ENCODE measurements around the gene HOOK1. TPM values are rescaled to one million over a fixed set of nuclear protein-coding genes. Genes with fewer than 3 reads are reported as not detected.
"Not testable (repeated sequence)": the region's sequence is repeated elsewhere in the genome, so short reads cannot be mapped to it uniquely, and the experiment has no call there.

HOOK1 gene
- total RNA-seq, 3 donors from 2014 or later: 4.1 to 9.2 (median 6.9) TPM

DNA sequence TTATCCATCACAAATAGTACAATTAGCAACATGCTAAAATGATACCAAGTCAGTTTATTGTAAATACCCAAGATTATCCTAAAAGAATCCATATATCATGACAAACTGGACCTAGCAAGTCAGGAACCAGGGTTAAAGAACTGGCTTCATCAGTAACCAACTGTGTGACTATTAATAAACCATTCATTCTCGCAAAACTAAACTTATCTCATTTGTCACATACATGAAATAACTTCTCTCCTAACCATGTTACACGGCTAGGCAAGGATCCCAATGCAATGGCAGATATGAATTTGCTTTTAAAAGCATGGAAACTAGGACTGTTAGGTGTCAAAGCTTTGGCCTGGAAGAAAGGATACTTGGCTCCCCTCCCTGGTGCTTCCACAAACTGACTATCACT is 82.4 kb downstream of the HOOK1 start:
- Mint-ChIP-seq H3K9me3 (no peaks in the 10 kb centered on the region), H3K27me3 (ENCODE audit: low read depth) (no peaks in the 10 kb centered on the region), H3K4me1 (ENCODE audit: low read depth) (peaks cover 14% of the 10 kb centered on the region), H3K4me3 (no peak overlapping the region), H3K36me3 (ENCODE audit: insufficient read depth) (peaks cover 2% of the 10 kb centered on the region)
- DNase-seq (no peak), ATAC-seq (no peak)

DNA sequence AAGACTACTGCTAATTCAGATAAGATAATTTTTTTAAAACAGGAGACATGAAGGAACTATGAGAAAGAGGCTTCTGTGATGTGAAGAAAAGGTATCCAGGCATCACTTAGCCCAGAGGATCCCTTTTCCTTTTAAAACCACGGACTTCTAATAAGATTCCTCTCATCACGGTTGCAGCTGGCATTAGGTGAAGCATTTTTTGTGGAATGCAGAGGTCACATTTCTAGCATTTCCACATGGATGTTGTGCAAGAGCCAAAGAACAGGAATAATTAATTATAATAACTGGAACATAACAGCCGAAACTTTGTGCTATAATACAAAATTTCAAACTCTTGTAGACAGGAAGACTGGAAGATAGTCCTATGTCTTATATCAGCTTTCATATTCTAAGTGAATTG is 84.2 kb downstream of the HOOK1 start:
- Mint-ChIP-seq H3K27me3 (ENCODE audit: low read depth) (no peaks in the 10 kb centered on the region), H3K4me3 (no peak overlapping the region), H3K36me3 (ENCODE audit: insufficient read depth) (peaks cover 2% of the 10 kb centered on the region), H3K9me3 (no peaks in the 10 kb centered on the region), H3K4me1 (ENCODE audit: low read depth) (peaks cover 2% of the 10 kb centered on the region)
- ATAC-seq (no peak), DNase-seq (no peak)

DNA sequence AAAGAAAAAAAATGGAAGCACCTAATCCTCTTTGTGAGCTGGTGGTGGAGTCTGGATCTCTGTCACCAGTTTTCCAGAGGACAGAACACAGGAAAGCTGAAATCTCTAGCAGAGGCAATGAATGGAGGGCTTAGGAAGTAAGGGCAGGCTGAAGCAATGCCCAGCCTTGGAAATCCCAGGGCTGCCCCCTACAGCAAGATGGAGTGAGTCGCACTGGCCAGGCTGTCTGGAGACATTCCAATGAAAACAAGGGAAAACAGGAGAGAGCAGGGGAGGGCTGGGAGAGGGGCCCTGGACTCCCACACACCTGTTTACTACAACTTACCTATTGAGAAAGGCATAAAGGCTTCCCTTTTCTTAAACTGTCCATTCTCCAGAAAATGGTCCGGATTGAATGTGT is 85.9 kb downstream of the HOOK1 start:
- H3K36me3 Mint-ChIP-seq (ENCODE audit: insufficient read depth): peaks cover 2% of the 10 kb centered on the region
- no peaks in the 10 kb centered on the region for H3K9me3 Mint-ChIP-seq
- DNase-seq (no peak), ATAC-seq (no peak)
- H3K27me3 Mint-ChIP-seq (ENCODE audit: low read depth): no peaks in the 10 kb centered on the region
- no peak overlapping the region for H3K4me3 Mint-ChIP-seq
- H3K4me1 Mint-ChIP-seq (ENCODE audit: low read depth): peaks cover 1% of the 10 kb centered on the region

DNA sequence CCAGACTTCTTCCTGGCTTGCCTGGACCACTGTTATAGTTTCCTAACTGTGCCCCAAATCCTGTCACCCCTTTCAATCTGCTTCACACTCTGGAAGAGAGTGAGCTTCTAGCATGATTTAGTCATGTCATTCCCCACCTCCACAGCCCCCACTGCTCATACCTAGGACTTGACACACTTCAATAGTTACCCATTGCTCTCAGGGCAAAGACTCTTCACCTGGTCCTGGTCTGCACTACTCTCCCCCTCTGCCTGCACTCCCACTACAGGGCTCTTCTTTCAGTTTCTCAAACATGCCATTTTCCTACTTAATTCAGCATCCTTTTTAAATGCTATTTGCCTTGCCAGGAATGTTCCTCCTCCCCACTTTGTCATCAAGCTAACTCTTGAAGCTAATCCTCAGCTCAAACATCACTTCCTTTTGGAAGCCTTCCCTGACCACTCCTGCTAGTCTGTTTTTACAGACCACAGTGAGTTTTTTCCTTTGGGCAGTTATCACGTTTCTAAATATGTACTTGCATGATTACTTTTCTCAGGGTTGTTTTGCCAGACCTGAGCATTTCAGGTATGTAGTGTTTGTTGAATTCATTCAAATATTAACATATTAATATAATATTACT is 87.1 kb downstream of the HOOK1 start:
- ATAC-seq (no peak), DNase-seq (no peak)
- H3K4me1 Mint-ChIP-seq (ENCODE audit: low read depth): peaks cover 1% of the 10 kb centered on the region
- peaks cover 3% of the 10 kb centered on the region for H3K36me3 Mint-ChIP-seq (ENCODE audit: insufficient read depth)
- H3K9me3 Mint-ChIP-seq: no peaks in the 10 kb centered on the region
- no peaks in the 10 kb centered on the region for H3K27me3 Mint-ChIP-seq (ENCODE audit: low read depth)
- H3K4me3 Mint-ChIP-seq: no peak overlapping the region

DNA sequence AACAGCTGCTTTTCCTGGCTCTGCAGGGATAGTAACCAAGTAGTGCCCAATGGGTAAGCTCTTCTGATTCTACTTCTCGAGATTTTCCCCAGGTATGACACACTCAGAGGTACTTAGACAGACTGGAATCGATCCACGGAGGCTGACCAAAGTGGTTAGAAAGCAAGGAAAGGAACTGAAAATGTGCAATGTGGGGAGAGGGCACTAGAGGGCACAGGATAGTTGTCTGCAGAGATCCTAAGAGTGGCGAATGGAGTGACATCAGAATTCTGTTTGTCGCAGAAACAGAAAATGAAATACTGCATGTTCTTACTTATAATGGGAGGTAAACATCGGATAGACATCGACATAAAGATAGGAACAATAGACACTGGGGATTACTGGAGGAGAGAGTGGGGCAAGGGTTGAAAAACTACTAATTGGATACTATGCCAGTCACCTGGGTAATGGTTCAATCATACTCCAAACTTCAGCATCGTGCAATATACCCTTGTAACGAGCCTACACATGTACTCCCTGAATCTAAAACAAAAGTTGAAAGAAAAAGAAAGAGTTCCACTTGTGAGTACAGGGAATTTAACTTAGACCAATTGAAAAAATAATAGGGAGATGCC is 88.5 kb downstream of the HOOK1 start:
- Mint-ChIP-seq H3K36me3 (ENCODE audit: insufficient read depth) (peaks cover 6% of the 10 kb centered on the region), H3K4me3 (no peak overlapping the region), H3K4me1 (ENCODE audit: low read depth) (peaks cover 1% of the 10 kb centered on the region), H3K9me3 (no peaks in the 10 kb centered on the region), H3K27me3 (ENCODE audit: low read depth) (no peaks in the 10 kb centered on the region)
- ATAC-seq: peak in 1 of 2 donors; percentile 28
- DNase-seq: no peak

DNA sequence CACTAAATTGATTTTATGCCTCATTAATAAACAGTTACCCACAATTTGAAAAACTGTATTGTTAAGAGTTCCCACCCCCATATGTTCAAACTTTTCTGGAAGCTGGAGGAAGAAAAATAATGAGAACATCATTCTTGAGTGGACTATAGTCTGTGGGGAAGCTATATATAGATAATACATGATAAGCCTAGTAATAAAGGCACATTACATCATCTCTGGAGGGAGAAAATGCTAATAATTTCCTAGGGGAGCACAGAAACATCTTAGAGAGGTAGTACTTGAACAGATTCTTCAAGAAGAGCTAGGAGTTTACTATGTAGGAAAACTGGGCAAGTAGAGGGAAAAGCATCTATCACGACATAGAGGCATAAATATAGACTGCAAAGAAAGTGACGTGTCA is 92.2 kb downstream of the HOOK1 start:
- DNase-seq (no peak), ATAC-seq (no peak)
- H3K9me3 Mint-ChIP-seq: no peaks in the 10 kb centered on the region
- H3K4me3 Mint-ChIP-seq: no peak overlapping the region
- peaks cover 4% of the 10 kb centered on the region for H3K36me3 Mint-ChIP-seq (ENCODE audit: insufficient read depth)
- peaks cover 1% of the 10 kb centered on the region for H3K4me1 Mint-ChIP-seq (ENCODE audit: low read depth)
- H3K27me3 Mint-ChIP-seq (ENCODE audit: low read depth): no peaks in the 10 kb centered on the region

DNA sequence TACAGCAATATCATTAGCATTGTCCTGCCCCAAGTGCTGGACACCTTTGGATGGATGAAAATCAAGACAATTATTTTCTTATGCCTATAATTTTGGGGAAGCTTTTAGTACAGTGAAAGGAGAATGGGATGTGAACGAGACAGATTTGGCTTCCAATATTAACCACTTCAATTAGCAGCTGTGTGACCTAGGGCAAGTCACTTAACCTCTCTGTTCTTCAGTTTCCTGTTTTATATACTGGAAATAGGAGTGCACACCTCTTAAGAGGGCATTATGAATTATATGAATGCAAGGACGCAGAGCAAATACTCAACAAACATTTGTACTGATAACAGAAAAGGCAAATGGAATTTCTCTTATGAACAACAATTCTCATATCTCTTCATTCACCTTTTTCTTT is 93.3 kb downstream of the HOOK1 start:
- ATAC-seq (no peak), DNase-seq (no peak)
- Mint-ChIP-seq H3K36me3 (ENCODE audit: insufficient read depth) (peaks cover 7% of the 10 kb centered on the region), H3K4me3 (no peak overlapping the region), H3K9me3 (no peaks in the 10 kb centered on the region), H3K4me1 (ENCODE audit: low read depth) (peaks cover under 1% of the 10 kb centered on the region), H3K27me3 (ENCODE audit: low read depth) (no peaks in the 10 kb centered on the region)

DNA sequence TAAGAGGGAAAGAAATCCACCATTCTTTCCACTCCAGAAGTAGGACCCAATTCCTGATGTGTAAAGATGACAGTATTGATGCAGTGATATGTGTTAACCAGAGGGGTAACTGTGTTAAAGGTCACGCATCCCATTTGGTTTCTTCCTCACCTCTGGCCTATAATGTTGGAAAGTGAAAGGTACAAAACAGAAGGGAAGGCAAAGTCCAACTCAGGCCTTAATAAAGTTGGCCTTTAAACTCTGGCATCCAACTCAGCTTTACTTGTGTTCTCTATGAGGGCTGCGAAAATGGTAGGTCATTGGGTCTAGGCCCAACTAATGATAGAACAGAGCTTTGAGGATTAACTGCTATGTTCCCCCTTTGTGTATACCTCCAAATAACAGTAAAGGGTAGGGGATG is 93.9 kb downstream of the HOOK1 start:
- Mint-ChIP-seq H3K27me3 (ENCODE audit: low read depth) (no peaks in the 10 kb centered on the region), H3K4me3 (no peak overlapping the region), H3K4me1 (ENCODE audit: low read depth) (no peaks in the 10 kb centered on the region), H3K36me3 (ENCODE audit: insufficient read depth) (peaks cover 7% of the 10 kb centered on the region), H3K9me3 (no peaks in the 10 kb centered on the region)
- DNase-seq (no peak), ATAC-seq (no peak)

DNA sequence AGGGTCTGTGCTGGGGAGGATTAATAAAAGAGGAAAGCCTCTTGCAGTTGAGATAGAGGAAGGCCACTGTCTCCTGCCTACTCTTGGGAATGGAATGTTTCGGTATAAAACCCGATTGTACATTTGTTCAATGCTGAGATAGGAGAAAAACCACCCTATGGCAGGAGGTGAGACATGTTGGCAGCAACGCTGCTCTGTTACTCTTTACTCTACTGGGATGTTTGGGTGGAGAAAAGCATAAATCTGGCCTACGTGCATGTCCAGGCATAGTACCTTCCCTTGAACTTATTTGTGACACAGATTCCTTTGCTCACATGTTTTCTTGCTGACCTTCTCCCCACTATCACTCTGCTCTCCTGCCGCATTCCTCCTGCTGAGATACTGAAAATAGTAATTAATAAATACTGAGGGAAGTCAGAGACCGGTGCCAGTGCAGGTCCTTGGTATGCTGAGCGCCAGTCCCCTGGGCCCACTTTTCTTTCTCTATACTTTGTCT is 100.1 kb downstream of the HOOK1 start:
- not testable (repeated sequence) for ATAC-seq; H3K36me3 Mint-ChIP-seq (ENCODE audit: insufficient read depth); H3K9me3 Mint-ChIP-seq; H3K4me1 Mint-ChIP-seq (ENCODE audit: low read depth); H3K4me3 Mint-ChIP-seq; H3K27me3 Mint-ChIP-seq (ENCODE audit: low read depth); DNase-seq

DNA sequence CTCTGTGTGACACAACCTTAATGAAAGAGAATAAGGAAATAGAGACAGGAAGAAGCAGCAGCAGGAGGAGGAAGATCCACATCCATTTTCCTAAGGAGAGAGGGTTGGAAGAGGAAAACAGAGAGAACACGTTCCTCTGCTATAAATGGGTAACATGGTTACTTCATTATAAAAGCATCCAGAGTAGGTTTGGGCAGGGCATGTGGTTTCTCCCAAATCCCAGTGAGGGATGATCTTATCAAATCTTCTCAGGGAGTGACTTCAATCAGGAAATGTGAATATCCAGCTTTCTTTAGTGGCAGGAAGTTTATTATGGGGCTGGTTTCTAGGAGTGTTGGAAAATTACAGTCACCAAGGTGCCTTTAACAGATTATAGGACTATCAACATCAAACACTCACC is 100.8 kb downstream of the HOOK1 start:
- Mint-ChIP-seq H3K36me3 (ENCODE audit: insufficient read depth) (peaks cover 5% of the 10 kb centered on the region), H3K4me3 (no peak overlapping the region), H3K9me3 (no peaks in the 10 kb centered on the region), H3K27me3 (ENCODE audit: low read depth) (peaks cover 4% of the 10 kb centered on the region), H3K4me1 (ENCODE audit: low read depth) (no peaks in the 10 kb centered on the region)
- DNase-seq: no peak
- ATAC-seq: no peak

DNA sequence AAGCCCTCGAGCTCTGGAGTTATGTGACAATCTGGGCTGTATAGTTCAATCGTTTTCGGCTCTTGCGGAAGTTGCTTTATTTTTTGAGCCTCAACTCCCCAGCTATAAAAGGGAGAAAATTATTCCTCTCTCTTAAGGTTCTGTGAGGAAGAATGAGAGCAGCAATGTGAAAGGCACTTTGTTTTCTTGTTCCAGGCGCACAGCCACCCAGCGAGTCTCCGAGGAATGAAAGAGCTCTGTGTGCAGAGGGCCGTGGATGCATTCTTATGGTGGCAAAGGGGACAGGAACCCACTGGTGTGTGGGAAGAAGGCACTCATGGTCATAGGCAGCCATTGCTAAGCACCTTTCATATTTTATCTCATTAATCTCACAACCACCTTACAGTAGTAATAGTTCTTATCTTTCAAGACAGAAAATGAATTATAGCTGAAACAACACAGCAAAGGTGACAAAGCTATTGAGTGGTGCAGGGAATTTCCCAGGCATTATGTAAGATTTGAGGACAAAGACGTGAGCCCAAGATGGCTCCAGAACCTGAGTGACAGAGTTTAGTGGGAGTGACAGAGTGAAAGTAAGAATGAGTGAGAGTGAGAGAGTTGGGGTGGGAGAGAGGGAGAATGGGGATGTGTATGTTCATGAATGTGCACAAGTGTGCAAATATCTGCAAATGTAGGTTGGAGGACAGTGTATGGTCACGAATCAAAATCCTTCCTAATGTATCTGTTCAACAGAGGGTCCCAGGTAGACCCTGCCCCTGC is 102.5 kb downstream of the HOOK1 start:
- Mint-ChIP-seq H3K4me1 (ENCODE audit: low read depth) (no peaks in the 10 kb centered on the region), H3K36me3 (ENCODE audit: insufficient read depth) (peaks cover 2% of the 10 kb centered on the region), H3K9me3 (no peaks in the 10 kb centered on the region), H3K4me3 (no peak overlapping the region), H3K27me3 (ENCODE audit: low read depth) (peaks cover 6% of the 10 kb centered on the region)
- no peak for DNase-seq
- no peak for ATAC-seq

DNA sequence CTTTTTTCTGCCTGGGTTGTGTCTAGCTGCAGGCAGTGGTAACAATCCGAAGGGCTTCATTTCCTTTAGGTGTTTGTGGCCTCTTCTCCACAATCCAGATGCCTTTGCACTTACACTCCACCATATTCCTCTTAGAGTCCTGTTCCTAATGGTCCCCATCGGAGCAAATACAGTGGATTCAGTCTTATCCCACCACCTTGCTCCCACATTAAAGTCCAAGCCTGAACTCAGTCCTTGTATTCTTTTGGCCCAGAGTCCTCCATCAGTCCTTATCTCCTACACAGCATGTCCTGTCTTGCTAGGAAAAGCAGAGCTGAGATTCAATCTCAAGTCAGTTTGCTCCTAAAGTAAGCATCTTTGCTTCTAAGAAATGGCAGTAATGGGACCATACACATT is 103.0 kb downstream of the HOOK1 start:
- H3K36me3 Mint-ChIP-seq (ENCODE audit: insufficient read depth): peaks cover 2% of the 10 kb centered on the region
- no peak overlapping the region for H3K4me3 Mint-ChIP-seq
- ATAC-seq: no peak
- no peaks in the 10 kb centered on the region for H3K9me3 Mint-ChIP-seq
- no peak for DNase-seq
- H3K27me3 Mint-ChIP-seq (ENCODE audit: low read depth): peaks cover 6% of the 10 kb centered on the region
- H3K4me1 Mint-ChIP-seq (ENCODE audit: low read depth): no peaks in the 10 kb centered on the region

DNA sequence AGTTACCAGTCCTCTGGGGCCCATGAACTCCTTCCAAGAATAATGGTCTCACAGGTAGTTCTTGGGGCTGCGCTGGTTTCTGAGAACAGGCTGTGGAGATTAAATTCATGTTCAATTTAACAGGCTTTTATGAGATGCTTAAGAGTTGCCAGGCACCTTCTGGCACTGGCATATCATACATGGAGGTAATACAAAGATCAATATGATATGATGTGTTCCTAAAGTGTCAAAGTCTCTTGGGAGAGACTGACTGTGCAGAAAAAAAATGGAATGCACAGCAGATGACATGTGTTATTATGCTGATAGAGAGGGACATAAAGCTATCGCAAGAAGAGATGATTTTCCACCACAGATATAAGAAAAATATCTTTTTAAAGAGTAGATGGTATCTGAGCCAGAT is 105.0 kb downstream of the HOOK1 start:
- DNase-seq: no peak
- Mint-ChIP-seq H3K36me3 (ENCODE audit: insufficient read depth) (peaks cover 5% of the 10 kb centered on the region), H3K4me1 (ENCODE audit: low read depth) (no peaks in the 10 kb centered on the region), H3K9me3 (peaks cover 9% of the 10 kb centered on the region), H3K4me3 (no peak overlapping the region), H3K27me3 (ENCODE audit: low read depth) (peaks cover 6% of the 10 kb centered on the region)
- ATAC-seq: no peak

DNA sequence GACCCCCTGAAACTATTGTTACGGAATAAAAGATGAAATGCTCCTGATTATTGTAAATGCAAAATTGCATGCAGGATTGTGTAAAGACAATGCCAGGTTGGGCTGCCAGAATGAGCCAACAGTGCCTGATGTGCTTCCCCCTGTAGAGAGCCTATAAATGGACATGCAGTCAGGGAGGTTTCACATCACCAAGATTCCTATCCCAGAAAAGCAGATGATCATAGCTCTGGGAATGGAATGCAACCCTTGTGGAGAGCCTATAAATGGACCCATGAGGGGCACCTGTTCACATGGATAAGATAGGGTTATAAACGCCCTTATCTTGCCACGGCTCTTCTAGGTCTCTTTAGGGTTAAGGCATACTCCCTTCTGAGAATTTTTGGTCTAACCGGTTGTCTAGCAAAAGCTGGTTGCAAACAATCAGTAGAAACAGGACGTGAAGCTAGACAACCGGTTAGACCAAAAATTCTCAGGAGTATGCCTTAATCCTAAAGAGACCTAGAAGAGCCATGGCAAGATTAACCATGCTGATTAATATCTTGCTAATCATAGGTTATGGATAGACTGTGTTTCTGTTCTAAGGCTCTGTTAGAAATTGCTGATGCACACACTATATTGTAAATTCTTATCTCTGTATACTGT is 106.6 kb downstream of the HOOK1 start:
- H3K36me3 Mint-ChIP-seq (ENCODE audit: insufficient read depth); DNase-seq; H3K27me3 Mint-ChIP-seq (ENCODE audit: low read depth); H3K4me1 Mint-ChIP-seq (ENCODE audit: low read depth); ATAC-seq; H3K4me3 Mint-ChIP-seq: not testable (repeated sequence)
- peaks cover 14% of the 10 kb centered on the region for H3K9me3 Mint-ChIP-seq
